ENCODE data around the gene UFD1. TPM values are rescaled to one million over a fixed set of nuclear protein-coding genes. Genes with fewer than 3 reads are reported as not detected.

Gene UFD1
- polyA plus RNA-seq, 3 donors = 57.0 to 82.5 (median 68.5) TPM

- H4K20me1 ChIP-seq (ENCODE audit: insufficient read depth, low read length) = no peaks in the 10 kb centered on the region
- no peak overlapping the region for H3K4me3 Mint-ChIP-seq
These were observed 38.1 kb upstream of the UFD1 start for GRCh38 chr22:19517171-19517500.

GRCh38 chr22:19516378-19517170 lies 37.6 kb upstream of the UFD1 start:
- peaks cover 0 to 4% (median 1%) of the 10 kb centered on the region in 7 donors for H3K9me3 Mint-ChIP-seq
- Histone ChIP-seq H3K4me1 (ENCODE audit: control insufficient read depth in 1 of 2, insufficient read depth in 2 of 2, low read length in 2 of 2) (no peaks in the 10 kb centered on the region), H2AFZ (ENCODE audit: insufficient read depth, low read depth, low read length, poor library complexity, severe bottlenecking) (no peak overlapping the region), H4K20me1 (ENCODE audit: insufficient read depth, low read length) (no peaks in the 10 kb centered on the region), H3K79me2 (ENCODE audit: insufficient read depth, low read length) (no peaks in the 10 kb centered on the region), H3K36me3 (replicated peaks in 1 of 2; ENCODE audit: control insufficient read depth in 1 of 2, insufficient read depth in 2 of 2, low read length in 2 of 2) (peaks cover 5 to 44% of the 10 kb centered on the region in 2 donors), H3K4me3 (replicated peaks in 1 of 3; ENCODE audit: low read depth in 2 of 3, low read length in 3 of 3) (no peak overlapping the region), H3K9me3 (replicated peaks in 1 of 2; ENCODE audit: control insufficient read depth in 1 of 2, insufficient read depth in 1 of 2, low read length in 2 of 2) (no peaks in the 10 kb centered on the region), H3K27me3 (ENCODE audit: control insufficient read depth in 2 of 2, insufficient read depth in 2 of 2, low read length in 2 of 2) (no peaks in the 10 kb centered on the region), H3K27ac (ENCODE audit: low read depth in 1 of 2, low read length in 2 of 2) (no peak overlapping the region), H3K9ac (ENCODE audit: insufficient read depth, low read length, poor library complexity, severe bottlenecking) (no peak overlapping the region), H3K4me2 (replicated peaks; ENCODE audit: extremely low read depth, low read length, poor library complexity, severe bottlenecking) (no peak overlapping the region)
- H3K4me3 Mint-ChIP-seq = no peak overlapping the region
- H3K27ac Mint-ChIP-seq = peak overlapping the region in 1 of 7 donors; percentile 19
- peaks cover 0 to 3% (median 2%) of the 10 kb centered on the region in 3 donors for H3K27me3 Mint-ChIP-seq (ENCODE audit: low read depth in 3 of 3)
- WGBS (ENCODE audit: insufficient coverage) = 96% methylated on average over 18 of the region's 19 CpGs
- TF ChIP-seq CTCF (IDR thresholded peaks at IDR 0.05) = no peak
- intact Hi-C loops (cut with micrococcal nuclease) = no loop called here
- no peak for DNase-seq
- H3K36me3 Mint-ChIP-seq = peaks cover 55 to 82% of the 10 kb centered on the region in 2 donors
- H3K4me1 Mint-ChIP-seq = no peaks in the 10 kb centered on the region

More at GRCh38 chr22:19517171-19517500, 38.1 kb upstream of the UFD1 start:
- peaks cover 0 to 4% (median 1%) of the 10 kb centered on the region in 7 donors for H3K9me3 Mint-ChIP-seq
- H3K27ac Mint-ChIP-seq = no peak overlapping the region
- Histone ChIP-seq H3K27me3 (ENCODE audit: control insufficient read depth in 2 of 2, insufficient read depth in 2 of 2, low read length in 2 of 2) (peaks cover 0 to 4% of the 10 kb centered on the region in 2 donors), H3K4me1 (ENCODE audit: control insufficient read depth in 1 of 2, insufficient read depth in 2 of 2, low read length in 2 of 2) (no peaks in the 10 kb centered on the region), H3K27ac (ENCODE audit: low read depth in 1 of 2, low read length in 2 of 2) (no peak overlapping the region), H3K9ac (ENCODE audit: insufficient read depth, low read length, poor library complexity, severe bottlenecking) (no peak overlapping the region), H3K79me2 (ENCODE audit: insufficient read depth, low read length) (no peaks in the 10 kb centered on the region), H3K9me3 (replicated peaks in 1 of 2; ENCODE audit: control insufficient read depth in 1 of 2, insufficient read depth in 1 of 2, low read length in 2 of 2) (no peaks in the 10 kb centered on the region), H3K4me3 (replicated peaks in 1 of 3; ENCODE audit: low read depth in 2 of 3, low read length in 3 of 3) (no peak overlapping the region), H3K36me3 (replicated peaks in 1 of 2; ENCODE audit: control insufficient read depth in 1 of 2, insufficient read depth in 2 of 2, low read length in 2 of 2) (peaks cover 5 to 39% of the 10 kb centered on the region in 2 donors), H3K4me2 (replicated peaks; ENCODE audit: extremely low read depth, low read length, poor library complexity, severe bottlenecking) (no peak overlapping the region), H2AFZ (ENCODE audit: insufficient read depth, low read depth, low read length, poor library complexity, severe bottlenecking) (no peak overlapping the region)
- peaks cover 3 to 5% (median 5%) of the 10 kb centered on the region in 3 donors for H3K27me3 Mint-ChIP-seq (ENCODE audit: low read depth in 3 of 3)
- H3K4me1 Mint-ChIP-seq = no peaks in the 10 kb centered on the region
- TF ChIP-seq CTCF (IDR thresholded peaks at IDR 0.05) = no peak
- peaks cover 54 to 81% of the 10 kb centered on the region in 2 donors for H3K36me3 Mint-ChIP-seq
- no peak for DNase-seq
- intact Hi-C loops (cut with micrococcal nuclease) = no loop called here
- WGBS (ENCODE audit: insufficient coverage) = 100% methylated on average over 2 of the region's 10 CpGs

Data from CD14-positive monocyte (primary cell).